Inflammatory macrophage (primary cell): ENCODE results near the gene PCDHB16.
A peak's percentile ranks its signal among the peaks of the same experiment; 100 is the strongest.
"Not testable (repeated sequence)": the region's sequence is repeated elsewhere in the genome, so short reads cannot be mapped to it uniquely, and the experiment has no call there.

Experiments
- DNase-seq, 2 donors: peaks; one replicate each; pipeline ENCODE4 v3.0.0-alpha.2; 2020 to 2022

The PCDHB16 gene

GRCh38 chr5:141184117-141184855 lies 2.1 kb downstream of the PCDHB16 start:
- DNase-seq, result not testable (repeated sequence)

DNA sequence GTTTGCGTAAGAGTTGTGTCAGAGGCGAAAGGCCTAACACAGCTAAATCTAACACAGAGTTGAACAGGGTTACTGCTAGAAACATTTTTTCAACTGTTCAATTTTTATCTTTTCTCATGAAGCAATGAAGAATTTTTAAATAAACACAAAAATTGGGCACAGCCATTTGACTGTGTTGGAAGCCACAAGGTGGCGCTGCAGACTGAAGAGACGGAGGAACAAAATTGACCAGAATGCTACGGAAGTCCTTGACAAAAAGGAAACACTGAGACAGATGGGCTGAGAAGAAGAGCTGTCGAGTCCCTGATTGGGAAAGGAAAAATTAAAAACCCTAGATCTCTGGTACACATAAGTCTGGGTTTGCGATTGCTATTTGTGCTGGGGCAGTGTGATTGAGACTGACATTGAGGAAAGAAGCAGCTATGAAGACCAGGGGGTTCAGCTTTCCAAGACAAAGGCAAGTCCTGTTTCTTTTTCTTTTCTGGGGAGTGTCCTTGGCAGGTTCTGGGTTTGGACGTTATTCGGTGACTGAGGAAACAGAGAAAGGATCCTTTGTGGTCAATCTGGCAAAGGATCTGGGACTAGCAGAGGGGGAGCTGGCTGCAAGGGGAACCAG lies 4.8 kb downstream of the PCDHB16 start, which contains the start of gene PCDHB9:
Gene PCDHB9, plus strand, starts transcription at position 265 of the 616 bp plus-strand sequence. Its CDS starts 158 bp downstream, at position 423.
- no peak for DNase-seq

- DNase-seq, result not testable (repeated sequence)
Observed at GRCh38 chr5:141188682-141189081, 6.5 kb downstream of the PCDHB16 start.

DNA sequence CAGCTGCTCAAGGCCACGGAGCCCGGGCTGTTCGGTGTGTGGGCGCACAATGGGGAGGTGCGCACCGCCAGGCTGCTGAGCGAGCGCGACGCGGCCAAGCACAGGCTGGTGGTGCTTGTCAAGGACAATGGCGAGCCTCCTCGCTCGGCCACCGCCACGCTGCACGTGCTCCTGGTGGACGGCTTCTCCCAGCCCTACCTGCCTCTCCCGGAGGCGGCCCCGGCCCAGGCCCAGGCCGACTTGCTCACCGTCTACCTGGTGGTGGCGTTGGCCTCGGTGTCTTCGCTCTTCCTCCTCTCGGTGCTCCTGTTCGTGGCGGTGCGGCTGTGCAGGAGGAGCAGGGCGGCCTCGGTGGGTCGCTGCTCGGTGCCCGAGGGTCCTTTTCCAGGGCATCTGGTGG lies 6.9 kb downstream of the PCDHB16 start:
- DNase-seq, result not testable (repeated sequence)

GRCh38 chr5:141192110-141192725 lies 10.0 kb downstream of the PCDHB16 start, which contains the start of gene PCDHB10:
Gene PCDHB10, plus strand, starts transcription at chr5:141192353. Its CDS starts 200 bp downstream, at chr5:141192553.
- DNase-seq, result peak in 1 of 2 donors; percentile 17

DNA sequence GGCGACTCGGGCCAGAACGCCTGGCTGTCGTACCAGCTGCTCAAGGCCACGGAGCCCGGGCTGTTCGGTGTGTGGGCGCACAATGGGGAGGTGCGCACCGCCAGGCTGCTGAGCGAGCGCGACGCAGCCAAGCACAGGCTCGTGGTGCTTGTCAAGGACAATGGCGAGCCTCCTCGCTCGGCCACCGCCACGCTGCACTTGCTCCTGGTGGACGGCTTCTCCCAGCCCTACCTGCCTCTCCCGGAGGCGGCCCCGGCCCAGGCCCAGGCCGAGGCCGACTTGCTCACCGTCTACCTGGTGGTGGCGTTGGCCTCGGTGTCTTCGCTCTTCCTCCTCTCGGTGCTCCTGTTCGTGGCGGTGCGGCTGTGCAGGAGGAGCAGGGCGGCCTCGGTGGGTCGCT lies 12.1 kb downstream of the PCDHB16 start:
- not testable (repeated sequence) for DNase-seq

DNA sequence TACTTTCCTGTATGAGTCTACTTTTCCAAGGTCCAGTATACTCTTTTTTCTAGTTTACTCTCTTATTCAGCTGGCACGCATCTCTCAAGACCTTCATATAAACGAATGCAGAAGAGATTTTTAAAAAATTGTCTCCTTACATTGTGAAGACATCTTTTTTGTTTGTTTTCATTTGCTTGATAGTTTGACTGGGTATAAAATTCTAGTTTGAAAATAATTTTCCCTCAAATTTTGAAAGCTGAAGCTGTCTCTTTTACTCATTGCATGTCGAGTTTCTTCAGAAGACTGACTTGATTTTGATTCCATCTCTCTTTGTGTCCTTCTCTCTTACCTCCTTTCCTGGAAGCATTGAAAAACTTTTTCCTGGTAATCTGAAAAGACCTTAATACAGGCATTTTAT lies 14.2 kb downstream of the PCDHB16 start:
- DNase-seq, result no peak

DNA sequence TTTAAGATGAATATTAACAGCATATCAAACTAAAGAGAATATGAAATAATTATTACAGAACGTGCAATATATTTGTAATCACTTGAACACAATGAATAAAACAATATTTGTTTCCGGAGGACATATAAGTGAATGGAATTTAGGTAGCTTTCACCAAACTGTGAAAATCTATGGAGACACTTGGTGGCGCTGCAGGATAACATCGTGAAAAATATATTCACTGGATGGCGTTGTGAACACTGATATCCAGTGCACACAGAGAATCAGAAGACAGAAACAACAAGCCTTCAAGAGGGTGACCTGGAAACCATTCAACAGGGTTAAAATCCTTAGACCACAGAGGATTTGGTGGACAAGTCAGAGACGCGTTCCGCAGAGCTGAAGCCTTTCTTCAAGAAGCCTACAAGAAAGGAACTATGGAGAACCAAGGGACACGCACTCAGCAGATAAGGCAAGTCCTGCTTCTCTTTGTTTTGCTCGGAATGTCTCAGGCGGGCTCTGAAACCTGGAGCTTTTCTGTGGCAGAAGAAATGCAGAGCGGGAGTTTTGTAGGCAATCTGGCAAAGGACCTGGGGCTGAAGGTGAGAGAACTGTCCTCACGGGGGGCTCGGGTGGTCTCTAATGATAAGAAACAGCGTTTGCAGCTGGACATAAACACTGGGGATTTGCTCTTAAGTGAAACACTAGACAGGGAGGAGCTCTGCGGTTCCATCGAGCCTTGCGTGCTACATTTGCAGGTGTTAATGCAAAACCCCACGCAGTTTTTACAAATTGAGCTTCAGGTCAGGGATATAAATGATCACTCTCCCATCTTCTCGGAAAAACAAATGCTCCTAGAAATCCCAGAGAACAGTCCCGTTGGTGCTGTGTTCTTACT lies 17.4 kb downstream of the PCDHB16 start, which contains the start of gene PCDHB11:
Gene PCDHB11, plus strand, starts transcription at position 269 of the 877 bp plus-strand sequence. Its CDS starts 148 bp downstream, at position 417.
- DNase-seq, result no peak

DNA sequence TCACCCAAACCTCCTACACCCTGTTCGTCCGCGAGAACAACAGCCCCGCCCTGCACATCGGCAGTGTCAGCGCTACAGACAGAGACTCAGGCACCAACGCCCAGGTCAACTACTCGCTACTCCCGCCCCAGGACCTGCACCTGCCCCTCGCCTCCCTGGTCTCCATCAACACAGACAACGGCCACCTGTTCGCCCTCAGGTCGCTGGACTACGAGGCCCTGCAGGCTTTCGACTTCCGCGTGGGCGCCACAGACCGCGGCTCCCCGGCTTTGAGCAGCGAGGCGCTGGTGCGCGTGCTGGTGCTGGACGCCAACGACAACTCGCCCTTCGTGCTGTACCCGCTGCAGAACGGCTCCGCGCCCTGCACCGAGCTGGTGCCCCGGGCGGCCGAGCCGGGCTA lies 18.9 kb downstream of the PCDHB16 start:
- DNase-seq, result not testable (repeated sequence)

DNA sequence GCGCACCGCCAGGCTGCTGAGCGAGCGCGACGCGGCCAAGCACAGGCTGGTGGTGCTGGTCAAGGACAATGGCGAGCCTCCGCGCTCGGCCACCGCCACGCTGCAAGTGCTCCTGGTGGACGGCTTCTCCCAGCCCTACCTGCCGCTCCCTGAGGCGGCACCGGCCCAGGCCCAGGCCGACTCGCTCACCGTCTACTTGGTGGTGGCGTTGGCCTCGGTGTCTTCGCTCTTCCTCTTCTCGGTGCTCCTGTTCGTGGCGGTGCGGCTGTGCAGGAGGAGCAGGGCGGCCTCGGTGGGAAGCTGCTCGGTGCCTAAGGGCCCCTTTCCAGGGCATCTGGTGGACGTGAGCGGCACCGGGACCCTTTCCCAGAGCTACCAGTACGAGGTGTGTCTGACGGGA lies 19.5 kb downstream of the PCDHB16 start:
- not testable (repeated sequence) for DNase-seq

GRCh38 chr5:141208478-141208877 lies 26.3 kb downstream of the PCDHB16 start, which contains the start of gene PCDHB12:
Gene PCDHB12, plus strand, starts transcription at chr5:141208719. Its CDS starts 189 bp downstream, at chr5:141208908.
- DNase-seq, result no peak

DNA sequence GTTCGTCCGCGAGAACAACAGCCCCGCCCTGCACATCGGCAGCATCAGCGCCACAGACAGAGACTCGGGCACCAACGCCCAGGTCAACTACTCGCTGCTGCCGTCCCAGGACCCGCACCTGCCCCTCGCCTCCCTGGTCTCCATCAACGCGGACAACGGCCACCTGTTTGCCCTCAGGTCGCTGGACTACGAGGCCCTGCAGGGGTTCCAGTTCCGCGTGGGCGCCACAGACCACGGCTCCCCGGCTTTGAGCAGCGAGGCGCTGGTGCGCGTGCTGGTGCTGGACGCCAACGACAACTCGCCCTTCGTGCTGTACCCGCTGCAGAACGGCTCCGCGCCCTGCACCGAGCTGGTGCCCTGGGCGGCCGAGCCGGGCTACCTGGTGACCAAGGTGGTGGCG lies 28.1 kb downstream of the PCDHB16 start:
- DNase-seq, result not testable (repeated sequence)

DNA sequence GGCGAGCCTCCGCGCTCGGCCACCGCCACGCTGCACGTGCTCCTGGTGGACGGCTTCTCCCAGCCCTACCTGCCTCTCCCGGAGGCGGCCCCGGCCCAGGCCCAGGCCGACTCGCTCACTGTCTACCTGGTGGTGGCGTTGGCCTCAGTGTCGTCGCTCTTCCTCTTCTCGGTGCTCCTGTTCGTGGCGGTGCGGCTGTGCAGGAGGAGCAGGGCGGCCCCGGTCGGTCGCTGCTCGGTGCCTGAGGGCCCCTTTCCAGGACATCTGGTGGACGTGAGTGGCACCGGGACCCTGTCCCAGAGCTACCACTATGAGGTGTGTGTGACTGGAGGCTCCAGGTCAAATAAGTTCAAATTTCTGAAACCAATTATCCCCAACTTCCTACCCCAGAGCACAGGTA lies 28.7 kb downstream of the PCDHB16 start:
- DNase-seq, result not testable (repeated sequence)

DNA sequence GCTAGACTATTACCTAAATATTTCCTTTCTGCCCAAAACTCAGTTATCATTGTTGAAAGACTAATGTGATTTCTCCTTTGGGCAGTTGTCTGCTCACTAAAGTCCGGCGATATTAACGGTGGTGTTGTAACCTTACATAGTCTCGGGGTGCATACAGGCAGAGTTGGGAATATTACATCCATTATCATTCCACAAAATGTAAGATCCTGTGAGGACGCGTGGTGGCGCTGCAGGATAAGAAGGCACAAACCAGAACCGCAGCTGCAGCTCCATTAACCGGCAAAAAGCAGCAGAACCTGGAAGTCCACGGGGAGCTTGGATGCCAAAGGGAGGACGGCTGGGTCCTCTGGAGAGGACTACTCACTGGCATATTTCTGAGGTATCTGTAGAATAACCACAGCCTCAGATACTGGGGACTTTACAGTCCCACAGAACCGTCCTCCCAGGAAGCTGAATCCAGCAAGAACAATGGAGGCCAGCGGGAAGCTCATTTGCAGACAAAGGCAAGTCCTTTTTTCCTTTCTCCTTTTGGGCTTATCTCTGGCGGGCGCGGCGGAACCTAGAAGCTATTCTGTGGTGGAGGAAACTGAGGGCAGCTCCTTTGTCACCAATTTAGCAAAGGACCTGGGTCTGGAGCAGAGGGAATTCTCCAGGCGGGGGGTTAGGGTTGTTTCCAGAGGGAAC lies 31.6 kb downstream of the PCDHB16 start, which contains the start of gene PCDHB13:
Gene PCDHB13, plus strand, starts transcription at position 264 of the 684 bp plus-strand sequence. Its CDS starts 205 bp downstream, at position 469.
- not testable (repeated sequence) for DNase-seq

- DNase-seq, result not testable (repeated sequence)
Observed at GRCh38 chr5:141214583-141214982, 32.4 kb downstream of the PCDHB16 start.

GRCh38 chr5:141215504-141215903 lies 33.3 kb downstream of the PCDHB16 start:
- not testable (repeated sequence) for DNase-seq

DNA sequence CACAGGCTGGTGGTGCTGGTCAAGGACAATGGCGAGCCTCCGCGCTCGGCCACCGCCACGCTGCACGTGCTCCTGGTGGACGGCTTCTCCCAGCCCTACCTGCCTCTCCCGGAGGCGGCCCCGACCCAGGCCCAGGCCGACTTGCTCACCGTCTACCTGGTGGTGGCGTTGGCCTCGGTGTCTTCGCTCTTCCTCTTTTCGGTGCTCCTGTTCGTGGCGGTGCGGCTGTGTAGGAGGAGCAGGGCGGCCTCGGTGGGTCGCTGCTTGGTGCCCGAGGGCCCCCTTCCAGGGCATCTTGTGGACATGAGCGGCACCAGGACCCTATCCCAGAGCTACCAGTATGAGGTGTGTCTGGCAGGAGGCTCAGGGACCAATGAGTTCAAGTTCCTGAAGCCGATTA lies 33.8 kb downstream of the PCDHB16 start:
- not testable (repeated sequence) for DNase-seq

DNA sequence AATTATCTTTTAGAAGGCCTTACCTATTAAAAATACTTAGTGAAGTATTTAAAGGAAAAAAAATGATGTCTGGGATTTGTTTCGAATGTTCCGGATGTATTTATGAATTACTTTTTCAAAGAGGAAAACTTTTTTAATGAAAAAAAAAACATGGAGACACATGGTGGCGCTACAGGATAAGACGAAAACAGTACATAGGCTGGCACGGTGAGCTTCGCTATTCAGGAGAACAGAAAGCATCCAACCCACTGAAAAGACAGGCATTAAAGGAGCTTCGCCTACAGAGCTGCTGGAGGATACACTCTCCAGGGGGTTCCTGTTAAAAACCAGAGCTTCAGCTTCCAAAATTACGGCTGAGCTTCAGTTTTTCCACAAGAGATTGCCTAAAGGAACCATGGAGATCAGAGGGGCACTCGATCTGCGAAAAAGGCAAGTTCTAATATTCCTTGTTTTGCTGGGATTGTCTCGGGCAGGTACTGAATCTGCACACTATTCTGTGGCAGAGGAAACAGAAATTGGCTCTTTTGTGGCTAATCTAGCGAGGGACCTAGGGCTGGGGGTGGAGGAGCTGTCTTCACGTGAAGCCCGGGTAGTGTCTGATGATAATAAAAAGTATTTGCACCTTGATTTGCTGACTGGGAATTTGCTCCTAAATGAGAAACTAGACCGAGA lies 41.1 kb downstream of the PCDHB16 start, which contains the start of gene PCDHB14:
Gene PCDHB14, plus strand, starts transcription at position 232 of the 672 bp plus-strand sequence. Its CDS starts 163 bp downstream, at position 395.
- no peak for DNase-seq

DNA sequence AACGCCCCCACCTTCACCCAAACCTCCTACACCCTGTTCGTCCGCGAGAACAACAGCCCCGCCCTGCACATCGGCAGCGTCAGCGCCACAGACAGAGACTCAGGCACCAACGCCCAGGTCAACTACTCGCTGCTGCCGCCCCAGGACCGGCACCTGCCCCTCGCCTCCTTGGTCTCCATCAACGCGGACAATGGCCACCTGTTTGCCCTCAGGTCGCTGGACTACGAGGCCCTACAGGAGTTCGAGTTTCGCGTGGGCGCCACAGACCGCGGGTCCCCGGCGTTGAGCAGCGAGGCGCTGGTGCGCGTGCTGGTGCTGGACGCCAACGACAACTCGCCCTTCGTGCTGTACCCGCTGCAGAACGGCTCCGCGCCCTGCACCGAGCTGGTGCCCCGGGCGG lies 42.7 kb downstream of the PCDHB16 start:
- DNase-seq, result not testable (repeated sequence)

DNA sequence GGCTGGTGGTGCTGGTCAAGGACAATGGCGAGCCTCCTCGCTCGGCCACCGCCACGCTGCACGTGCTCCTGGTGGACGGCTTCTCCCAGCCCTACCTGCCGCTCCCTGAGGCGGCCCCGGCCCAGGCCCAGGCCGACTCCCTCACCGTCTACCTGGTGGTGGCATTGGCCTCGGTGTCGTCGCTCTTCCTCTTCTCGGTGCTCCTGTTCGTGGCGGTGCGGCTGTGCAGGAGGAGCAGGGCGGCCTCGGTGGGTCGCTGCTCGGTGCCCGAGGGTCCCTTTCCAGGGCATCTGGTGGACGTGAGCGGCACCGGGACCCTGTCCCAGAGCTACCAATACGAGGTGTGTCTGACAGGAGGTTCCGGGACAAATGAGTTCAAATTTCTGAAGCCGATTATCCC lies 43.2 kb downstream of the PCDHB16 start:
- not testable (repeated sequence) for DNase-seq
